Pons (tissue), 1 donor: ENCODE measurements around the gene RNASEH1.
A peak's percentile ranks its signal among the peaks of the same experiment; 100 is the strongest.

Source experiments
- DNase-seq: peaks from one replicate; pipeline ENCODE4 v3.0.0-alpha.2; 2016; ENCODE audit warnings: low spot score

The RNASEH1 gene

GRCh38 chr2:3558205-3559014 is at the start of gene RNASEH1:
Gene RNASEH1, minus strand, starts transcription at chr2:3558333. Its CDS starts 73 bp downstream, at chr2:3558260.
- peak; percentile 95 for DNase-seq

GRCh38 chr2:3606370-3607201 is 48.5 kb upstream of the RNASEH1 start:
- peak; percentile 32 for DNase-seq

GRCh38 chr2:3606028-3606369 is 47.9 kb upstream of the RNASEH1 start:
- DNase-seq: no peak

- peak; percentile 31 for DNase-seq
Observed at GRCh38 chr2:3604991-3605961, 47.1 kb upstream of the RNASEH1 start.

- no peak for DNase-seq
Observed at GRCh38 chr2:3604207-3604877, 46.2 kb upstream of the RNASEH1 start.

- no peak for DNase-seq
Observed at GRCh38 chr2:3603536-3604206, 45.5 kb upstream of the RNASEH1 start.

- DNase-seq: no peak
Observed at GRCh38 chr2:3602553-3603339, 44.6 kb upstream of the RNASEH1 start.

- no peak for DNase-seq
Observed at GRCh38 chr2:3601561-3602271, 43.6 kb upstream of the RNASEH1 start.

GRCh38 chr2:3600256-3600855 is 42.2 kb upstream of the RNASEH1 start:
- DNase-seq: no peak

- DNase-seq: no peak
Observed at GRCh38 chr2:3598912-3599854, 41.0 kb upstream of the RNASEH1 start.

- no peak for DNase-seq
Observed at GRCh38 chr2:3598197-3598910, 40.2 kb upstream of the RNASEH1 start.

- DNase-seq: no peak
Observed at GRCh38 chr2:3597567-3597966, 39.4 kb upstream of the RNASEH1 start.

GRCh38 chr2:3596901-3597417 is 38.8 kb upstream of the RNASEH1 start:
- no peak for DNase-seq

GRCh38 chr2:3595985-3596384 is 37.9 kb upstream of the RNASEH1 start:
- no peak for DNase-seq

- no peak for DNase-seq
Observed at GRCh38 chr2:3595404-3595803, 37.3 kb upstream of the RNASEH1 start.

- DNase-seq: no peak
Observed at GRCh38 chr2:3594493-3595281, 36.6 kb upstream of the RNASEH1 start, which contains the start of gene COLEC11. Gene COLEC11, plus strand, starts transcription at chr2:3595112. Its CDS starts 9,229 bp downstream, at chr2:3604341.
